H1 (cell line): Measurements from ENCODE around the gene IL7R. TPM values are rescaled to one million over a fixed set of nuclear protein-coding genes. Genes with fewer than 3 reads are reported as not detected.

Source experiments
- E2F6 ChIP-seq: IDR thresholded peaks from 2 replicates; pipeline ENCODE4 v1.6.1; 2012; ENCODE audit warnings: inconsistent platforms
- polyA plus RNA-seq, 7 experiments: library from polyadenylated mRNA; depleted of rRNA in 3 of 7; stranded (reverse) in 5 of 7; unstranded in 2 of 7; fragments of >200 nt in 5 of 7; fragments of 200-250 nt in 2 of 7; gene quantifications; 1 replicate in 5 of 7; 2 replicates in 1 of 7; 4 replicates in 1 of 7; pipeline versions ENCODE4 v1.2.1 to v1.2.3, GENCODE V29; 2011 to 2013; ENCODE audit warnings: missing spikeins in 2 of 7, mixed read lengths in 2 of 7
- total RNA-seq: library from RNA; stranded (reverse); fragmentation: NEBNext Ultra II Directional; extraction: Animal tissue kit (Norgen Biotek cat#: 25700); gene quantifications from 2 replicates; pipeline ENCODE4 v1.2.1, GENCODE V29; 2021

Gene IL7R
- total and polyA plus RNA-seq, 2 of the 8 experiments (the other 6 are each of a cell fraction or from before 2014, with no cell fraction given) = not detected

GRCh38 chr5:35920890-35921289 is 64.2 kb downstream of the IL7R start (continued):
- TF ChIP-seq E2F6 = 0 out of 2 replicates have a peak, but pooled peaks have one; percentile 43
